Neural cell (in vitro differentiated cells): ENCODE measurements around the gene NHS. TPM values are rescaled to one million over a fixed set of nuclear protein-coding genes. Genes with fewer than 3 reads are reported as not detected.

Experiments
- H2AFZ ChIP-seq: fragments of 200-600, 300-800 bp; sonication (generic), shearing (Covaris generic); 2 replicates; pipeline ENCODE4 v1.6.0; 2014; ENCODE audit warnings: low read depth, mild to moderate bottlenecking, antibody characterized with exemption, low read length, moderate library complexity
- H3F3A ChIP-seq: fragments of 200-600 bp; shearing (Covaris generic); 2 replicates; pipeline ENCODE4 v1.6.1; 2016; ENCODE audit warnings: mild to moderate bottlenecking, moderate library complexity, mixed read lengths, antibody characterized with exemption, low read length; ENCODE audit not compliant: insufficient read depth, poor library complexity, severe bottlenecking
- H3K27ac ChIP-seq: fragments of 200-600, 300-800 bp; sonication (generic), shearing (Covaris generic); 2 replicates; pipeline ENCODE4 v1.5.1; 2014; ENCODE audit warnings: mild to moderate bottlenecking, low read length, moderate library complexity
- H3K27me3 ChIP-seq: fragments of 300-800, 200-600 bp; sonication (generic), shearing (Covaris generic); 2 replicates; pipeline ENCODE4 v1.6.0; 2014; ENCODE audit warnings: mild to moderate bottlenecking, low read depth, low read length, moderate library complexity; ENCODE audit not compliant: insufficient read depth
- H3K36me3 ChIP-seq: fragments of 300-800, 200-600 bp; sonication (generic), shearing (Covaris generic); 2 replicates; pipeline ENCODE4 v1.5.1; 2014; ENCODE audit warnings: mild to moderate bottlenecking, antibody characterized with exemption, low read length, moderate library complexity; ENCODE audit not compliant: insufficient read depth
- H3K4me2 ChIP-seq: fragments of 300-800, 200-600 bp; sonication (generic), shearing (Covaris generic); 2 replicates; pipeline ENCODE4 v1.6.0; 2014; ENCODE audit warnings: mild to moderate bottlenecking, low read length
- H3K4me3 ChIP-seq: fragments of 300-800, 200-600 bp; sonication (generic), shearing (Covaris generic); 2 replicates; pipeline ENCODE4 v1.5.1; 2014; ENCODE audit warnings: mild to moderate bottlenecking, low read length, moderate library complexity
- H3K79me2 ChIP-seq: fragments of 200-600 bp; shearing (Covaris generic); replicated peaks from 2 replicates; pipeline ENCODE4 v1.6.0; 2014; ENCODE audit warnings: mild to moderate bottlenecking, low read length, moderate library complexity; ENCODE audit not compliant: insufficient read depth
- H3K9ac ChIP-seq: fragments of 300-800, 200-600 bp; sonication (generic), shearing (Covaris generic); 2 replicates; pipeline ENCODE4 v1.6.1; 2016; ENCODE audit warnings: mild to moderate bottlenecking, low read length, mixed read lengths
- H3K9me2 ChIP-seq: fragments of 200-600 bp; shearing (Covaris generic); 2 replicates; pipeline ENCODE4 v1.6.1; 2016; ENCODE audit warnings: mild to moderate bottlenecking, low read length, mixed read lengths; ENCODE audit not compliant: insufficient read depth
- H3K9me3 ChIP-seq: fragments of 200-600, 300-800 bp; sonication (generic), shearing (Covaris generic); 2 replicates; pipeline ENCODE4 v1.6.1; 2016; ENCODE audit warnings: mild to moderate bottlenecking, mixed run types, low read length, moderate library complexity, mixed read lengths
- H4K20me1 ChIP-seq: fragments of 200-600 bp; shearing (Covaris generic); 2 replicates; pipeline ENCODE4 v1.6.1; 2016; ENCODE audit warnings: mild to moderate bottlenecking, mixed run types; ENCODE audit not compliant: insufficient read depth
- CTCF ChIP-seq: fragments of 450-650 bp; IDR thresholded peaks from 2 replicates; pipeline ENCODE4 v1.5.1; 2014; ENCODE audit warnings: antibody characterized with exemption, mild to moderate bottlenecking, moderate library complexity; ENCODE audit not compliant: poor library complexity, severe bottlenecking
- EP300 ChIP-seq: fragments of 450-650 bp; conservative IDR thresholded peaks from 2 replicates; pipeline ENCODE4 v1.6.1; 2014; ENCODE audit warnings: antibody characterized with exemption, mild to moderate bottlenecking, moderate library complexity; ENCODE audit not compliant: poor library complexity, severe bottlenecking
- EZH2 ChIP-seq: fragments of 200-600, 300-800 bp; shearing (Covaris generic), sonication (generic); IDR thresholded peaks from 2 replicates; pipeline ENCODE4 v1.6.1; 2014; ENCODE audit warnings: antibody characterized with exemption, low read length, borderline replicate concordance, mild to moderate bottlenecking; ENCODE audit not compliant: insufficient read depth, poor library complexity, severe bottlenecking
- MXI1 ChIP-seq: fragments of 450-650 bp; conservative IDR thresholded peaks from 2 replicates; pipeline ENCODE4 v1.6.1; 2014; ENCODE audit warnings: antibody characterized with exemption, mild to moderate bottlenecking; ENCODE audit not compliant: poor library complexity, severe bottlenecking
- POLR2AphosphoS5 ChIP-seq: IDR thresholded peaks from 2 replicates; pipeline ENCODE4 v1.6.1; 2012
- RAD21 ChIP-seq: fragments of 450-650 bp; conservative IDR thresholded peaks from 2 replicates; pipeline ENCODE4 v1.6.1; 2014; ENCODE audit warnings: antibody characterized with exemption, mild to moderate bottlenecking, moderate library complexity
- REST ChIP-seq: IDR thresholded peaks from 2 replicates; pipeline ENCODE4 v1.6.1; 2012; ENCODE audit warnings: borderline replicate concordance
- SMC3 ChIP-seq: fragments of 450-650 bp; conservative IDR thresholded peaks from 2 replicates; pipeline ENCODE4 v1.6.1; 2014; ENCODE audit warnings: antibody characterized with exemption, mild to moderate bottlenecking, moderate library complexity; ENCODE audit not compliant: poor library complexity
- TAF1 ChIP-seq: IDR thresholded peaks from 2 replicates; pipeline ENCODE4 v1.6.1; 2012; ENCODE audit warnings: low read depth
- polyA plus RNA-seq: library from polyadenylated mRNA; depleted of rRNA; stranded (reverse); fragments of >200 nt; gene quantifications from 2 replicates; pipeline ENCODE4 v1.2.3, GENCODE V29; 2014

The NHS gene
- polyA plus RNA-seq, 1 donor from 2014 or later = 1.9 TPM

GRCh38 chrX:17669891-17670290 is 294.9 kb downstream of the NHS start:
- no peak for TF ChIP-seq POLR2AphosphoS5
- TF ChIP-seq REST = no peak
- no peak for TF ChIP-seq CTCF
- TF ChIP-seq TAF1 = no peak
- no peak for TF ChIP-seq EZH2
- no peak for TF ChIP-seq EP300
- TF ChIP-seq MXI1 = no peak
- TF ChIP-seq RAD21 = no peak
- no peak for TF ChIP-seq SMC3
- Histone ChIP-seq H3K4me3 (no peak overlapping the region), H2AFZ (no peak overlapping the region), H3K27ac (no peak overlapping the region), H4K20me1 (no peaks in the 10 kb centered on the region), H3K9me2 (no peaks in the 10 kb centered on the region), H3K9ac (no peak overlapping the region), H3K9me3 (no peaks in the 10 kb centered on the region), H3K4me2 (no peak overlapping the region), H3K36me3 (no peaks in the 10 kb centered on the region), H3F3A (no peaks in the 10 kb centered on the region), H3K79me2 (no peaks in the 10 kb centered on the region), H3K27me3 (no peaks in the 10 kb centered on the region)

GRCh38 chrX:17670874-17671273 is 295.9 kb downstream of the NHS start:
- H3K9me3 ChIP-seq = no peaks in the 10 kb centered on the region
- H3K27ac ChIP-seq = no peak overlapping the region
- no peaks in the 10 kb centered on the region for H3K79me2 ChIP-seq
- H3K36me3 ChIP-seq = no peaks in the 10 kb centered on the region
- no peak overlapping the region for H2AFZ ChIP-seq
- no peak for TF ChIP-seq SMC3
- no peak for TF ChIP-seq EP300
- TF ChIP-seq CTCF = no peak
- H3K4me3 ChIP-seq = no peak overlapping the region
- H3K9ac ChIP-seq = no peak overlapping the region
- no peaks in the 10 kb centered on the region for H4K20me1 ChIP-seq
- H3K9me2 ChIP-seq = no peaks in the 10 kb centered on the region
- H3K27me3 ChIP-seq = no peaks in the 10 kb centered on the region
- H3K4me2 ChIP-seq = no peak overlapping the region
- no peaks in the 10 kb centered on the region for H3F3A ChIP-seq
